ENCODE data around the gene ANKRD16.

GRCh38 chr10:5860066-5860465 lies 29.6 kb downstream of the ANKRD16 start:
- TF ChIP-seq POLR2A (IDR thresholded peaks at IDR 0.05; ENCODE audit: low read depth, low read length) (no peak), POLR2AphosphoS5 (IDR thresholded peaks at IDR 0.05; ENCODE audit: low read depth, low read length) (no peak)
